Posterior vena cava (tissue), 2 donors: Measurements from ENCODE around the gene FBN1. TPM values are rescaled to one million over a fixed set of nuclear protein-coding genes. Genes with fewer than 3 reads are reported as not detected.

Source experiments
- DNase-seq: peaks from one replicate; pipeline ENCODE4 v3.0.0-alpha.2; 2020; ENCODE audit warnings: low spot score
- intact Hi-C, 2 donors: fragments of 100-400 bp; cut with DNase I; formaldehyde crosslinking; loops; one replicate each; pipeline versions ENCODE4 v1.14.1 to v1.14.2; 2022 to 2023
- total RNA-seq, 2 donors: library from RNA; stranded (reverse); fragmentation: NEBNext Ultra II Directional; extraction: Animal tissue kit (Norgen Biotek cat#: 25700); gene quantifications; one replicate each; pipeline ENCODE4 v1.2.1, GENCODE V29; 2021
- donor health status: DM: yes; HTN: yes; CAD: no.
- donor health status: DM: yes; HTN: yes; CAD: no.

Gene FBN1
- total RNA-seq, 2 donors from 2014 or later = 194 to 541 TPM

GRCh38 chr15:48373821-48374451 lies 271.6 kb downstream of the FBN1 start:
- peak; percentile 85 for DNase-seq
- intact Hi-C loops = loop anchor here in 1 of 2 donors (10.0 kb wide), 1 partner anchor 71 kb away; no protein-coding TSS in a partner anchor

GRCh38 chr15:48371961-48372360 lies 273.5 kb downstream of the FBN1 start:
- DNase-seq = no peak
- intact Hi-C loops = loop anchor here in 1 of 2 donors (10.0 kb wide), 1 partner anchor 73 kb away; no protein-coding TSS in a partner anchor

- DNase-seq = no peak
- intact Hi-C loops = loop anchor here in 1 of 2 donors (10.0 kb wide), 1 partner anchor 73 kb away; no protein-coding TSS in a partner anchor
Observed at GRCh38 chr15:48371550-48371949, 274.0 kb downstream of the FBN1 start.

GRCh38 chr15:48370460-48370859 lies 275.0 kb downstream of the FBN1 start:
- no peak for DNase-seq
- intact Hi-C loops = loop anchor here in 1 of 2 donors (10.0 kb wide), 1 partner anchor 74 kb away; no protein-coding TSS in a partner anchor

GRCh38 chr15:48367483-48367882 lies 278.0 kb downstream of the FBN1 start:
- intact Hi-C loops = loop anchor here in 1 of 2 donors (10.0 kb wide), 1 partner anchor 417 kb away; no protein-coding TSS in a partner anchor

GRCh38 chr15:48366584-48367312 lies 278.8 kb downstream of the FBN1 start:
- no peak for DNase-seq
- intact Hi-C loops = loop anchor here in 1 of 2 donors (10.0 kb wide), 1 partner anchor 418 kb away; no protein-coding TSS in a partner anchor

More at GRCh38 chr15:48367483-48367882, 278.0 kb downstream of the FBN1 start:
- DNase-seq = no peak

- no peak for DNase-seq
- intact Hi-C loops = loop anchor here in 1 of 2 donors (10.0 kb wide), 1 partner anchor 419 kb away; no protein-coding TSS in a partner anchor
Observed at GRCh38 chr15:48365575-48365974, 279.9 kb downstream of the FBN1 start.

GRCh38 chr15:48363474-48363873 lies 282.0 kb downstream of the FBN1 start:
- intact Hi-C loops = loop anchor here in 1 of 2 donors (10.0 kb wide), 1 partner anchor 421 kb away; no protein-coding TSS in a partner anchor
- DNase-seq = no peak

GRCh38 chr15:48361685-48362084 lies 283.8 kb downstream of the FBN1 start:
- DNase-seq = no peak
- intact Hi-C loops = loop anchor here in 1 of 2 donors (10.0 kb wide), 1 partner anchor 423 kb away; no protein-coding TSS in a partner anchor

GRCh38 chr15:48360841-48361240 lies 284.7 kb downstream of the FBN1 start:
- DNase-seq = no peak
- intact Hi-C loops = loop anchor here in 1 of 2 donors (10.0 kb wide), 1 partner anchor 424 kb away; no protein-coding TSS in a partner anchor

Other genes starting within 250 kb of the FBN1 start
- gene CEP152, start 165.4 kb upstream of the FBN1 start, total RNA-seq = 1 to 10 TPM; 3.3 to 4.1 TPM
- gene EID1, start 232.4 kb upstream of the FBN1 start, total RNA-seq = 100 to 1,000 TPM; 202 to 230 TPM